BJ (cell line): ENCODE measurements around the gene EPM2AIP1. TPM values are rescaled to one million over a fixed set of nuclear protein-coding genes. Genes with fewer than 3 reads are reported as not detected.
"Not testable (repeated sequence)": the region's sequence is repeated elsewhere in the genome, so short reads cannot be mapped to it uniquely, and the experiment has no call there.

Source experiments
- CTCF ChIA-PET: fragments of 350-600 bp; formaldehyde crosslinking; extraction: SDS; loops from one replicate; lab custom pipeline; 2021; ENCODE audit warnings: antibody characterized with exemption, inconsistent platforms; lab: Yijun Ruan, JAX
- POLR2A ChIA-PET: fragments of 300-600 bp; sonication (Branson Sonifier 250); formaldehyde crosslinking; extraction: SDS; loops from one replicate; lab custom pipeline; 2021; ENCODE audit warnings: antibody characterized with exemption; lab: Charles Lee
- DNase-seq: peaks from one replicate; pipeline ENCODE4 v3.0.0-alpha.2; 2011; ENCODE audit warnings: low read depth
- H3K27me3 ChIP-seq: 2 replicates; pipeline ENCODE4 v1.6.0; 2011; ENCODE audit warnings: low read length; ENCODE audit not compliant: control insufficient read depth, insufficient read depth
- H3K36me3 ChIP-seq: 2 replicates; pipeline ENCODE4 v1.5.1; 2011; ENCODE audit warnings: low read length; ENCODE audit not compliant: control insufficient read depth, insufficient read depth
- H3K4me3 ChIP-seq: 2 replicates; pipeline ENCODE4 v1.5.1; 2011; ENCODE audit warnings: low read depth, mild to moderate bottlenecking, control low read depth, low read length
- CTCF ChIP-seq: IDR thresholded peaks from 2 replicates; pipeline ENCODE4 v1.5.1; 2011; ENCODE audit warnings: low read depth, mild to moderate bottlenecking, control low read depth, inconsistent platforms, low read length, moderate library complexity; ENCODE audit not compliant: insufficient read depth
- polyA plus RNA-seq: library from polyadenylated mRNA; depleted of rRNA; stranded (reverse); fragments of >200 nt; gene quantifications from 2 replicates; pipeline ENCODE4 v1.2.3, GENCODE V29; 2011

EPM2AIP1 gene
- polyA plus RNA-seq, 1 experiment = 5.0 TPM

GRCh38 chr3:36969540-36970432 lies 23.1 kb downstream of the EPM2AIP1 start:
- Histone ChIP-seq H3K27me3 (no peaks in the 10 kb centered on the region), H3K4me3 (no peak overlapping the region), H3K36me3 (no peaks in the 10 kb centered on the region)
- CTCF ChIA-PET = interaction anchor here (1.0 to 2.9 kb wide), 4 partner anchors 9 to 13 kb away, joined by 3 to 17 read pairs (median 4); no protein-coding TSS in a partner anchor
- DNase-seq = no peak
- POLR2A ChIA-PET = no interaction called here
- no peak for TF ChIP-seq CTCF

GRCh38 chr3:36969085-36969484 lies 23.8 kb downstream of the EPM2AIP1 start:
- no peak for TF ChIP-seq CTCF
- Histone ChIP-seq H3K4me3 (no peak overlapping the region), H3K27me3 (no peaks in the 10 kb centered on the region), H3K36me3 (no peaks in the 10 kb centered on the region)
- DNase-seq = no peak
- POLR2A ChIA-PET = no interaction called here
- CTCF ChIA-PET = interaction anchor here (1.0 to 2.9 kb wide), 4 partner anchors 9 to 13 kb away, joined by 3 to 17 read pairs (median 4); no protein-coding TSS in a partner anchor

GRCh38 chr3:36965440-36965839 lies 27.5 kb downstream of the EPM2AIP1 start:
- ChIA-PET CTCF (interaction anchor here (0.6 kb wide), 1 partner anchor 10 kb away, joined by 3 read pairs; no protein-coding TSS in a partner anchor), POLR2A (no interaction called here)
- DNase-seq = no peak
- H3K36me3 ChIP-seq = no peaks in the 10 kb centered on the region
- TF ChIP-seq CTCF = no peak
- H3K4me3 ChIP-seq = no peak overlapping the region
- H3K27me3 ChIP-seq = no peaks in the 10 kb centered on the region

GRCh38 chr3:36964817-36965216 lies 28.1 kb downstream of the EPM2AIP1 start:
- Histone ChIP-seq H3K27me3 (no peaks in the 10 kb centered on the region), H3K4me3 (no peak overlapping the region), H3K36me3 (no peaks in the 10 kb centered on the region)
- ChIA-PET CTCF (interaction anchor here (0.5 kb wide), 1 partner anchor 460 kb away, joined by 3 read pairs; no protein-coding TSS in a partner anchor), POLR2A (no interaction called here)
- no peak for DNase-seq
- no peak for TF ChIP-seq CTCF

GRCh38 chr3:36964331-36964730 lies 28.6 kb downstream of the EPM2AIP1 start:
- TF ChIP-seq CTCF = no peak

GRCh38 chr3:36963008-36963407 lies 29.9 kb downstream of the EPM2AIP1 start:
- H3K4me3 ChIP-seq, POLR2A ChIA-PET, H3K27me3 ChIP-seq, DNase-seq, H3K36me3 ChIP-seq: not testable (repeated sequence)
- CTCF ChIA-PET = interaction anchor here (1.9 kb wide), 1 partner anchor 89 kb away, joined by 5 read pairs; no protein-coding TSS in a partner anchor

More at GRCh38 chr3:36964331-36964730, 28.6 kb downstream of the EPM2AIP1 start:
- ChIA-PET POLR2A (no interaction called here), CTCF (interaction anchor here (0.5 to 1.9 kb wide), 2 partner anchors 90 to 461 kb away, joined by 3 to 5 read pairs; no protein-coding TSS in a partner anchor)
- DNase-seq = no peak
- Histone ChIP-seq H3K36me3 (no peaks in the 10 kb centered on the region), H3K27me3 (no peaks in the 10 kb centered on the region), H3K4me3 (no peak overlapping the region)
